Right lobe of liver (tissue), 6 donors: Measurements from ENCODE around the gene EMILIN3. TPM values are rescaled to one million over a fixed set of nuclear protein-coding genes. Genes with fewer than 3 reads are reported as not detected.
"Not testable (repeated sequence)": the region's sequence is repeated elsewhere in the genome, so short reads cannot be mapped to it uniquely, and the experiment has no call there.

Source experiments
- ATAC-seq, 4 donors: fragments of 200-7000 bp; cut with Tn5 transposase; one replicate each; pipeline ENCODE4 v1.9.1; 2020; ENCODE audit warnings: mild to moderate bottlenecking in 4 of 4, moderate library complexity in 4 of 4
- DNase-seq, 3 donors: peaks; one replicate each; pipeline ENCODE4 v3.0.0-alpha.2; 2020
- H3K27ac ChIP-seq, 3 donors: fragments of 200-600 bp; one replicate each; pipeline ENCODE4 v1.8.0; 2022
- H3K27me3 ChIP-seq, 2 donors: fragments of 200-600 bp; one replicate each; pipeline ENCODE4 v1.8.0; 2022
- H3K36me3 ChIP-seq, 4 donors: fragments of 200-600 bp; sonication (generic) in 1 of 4; one replicate each; pipeline versions ENCODE4 v1.5.1 to v1.8.0; 2017 to 2022; ENCODE audit warnings: control low read depth in 1 of 4
- H3K4me1 ChIP-seq, 4 donors: fragments of 200-600 bp; sonication (generic) in 1 of 4; one replicate each; pipeline versions ENCODE4 v1.5.1 to v1.8.0; 2017 to 2022; ENCODE audit warnings: control low read depth in 1 of 4
- H3K4me3 ChIP-seq, 3 donors: fragments of 200-600 bp; one replicate each; pipeline ENCODE4 v1.8.0; 2022
- H3K9me3 ChIP-seq, 4 donors: fragments of 200-600 bp; sonication (generic) in 1 of 4; one replicate each; pipeline versions ENCODE4 v1.5.1 to v1.8.0; 2017 to 2022; ENCODE audit warnings: control low read depth in 1 of 4
- CTCF ChIP-seq, 4 donors: fragments of 200-600 bp in 3 of 4; fragments of 450-650 bp in 1 of 4; IDR thresholded peaks; one replicate each; pipeline versions ENCODE4 v1.5.1 to v1.8.0; 2016 to 2022; ENCODE audit warnings: antibody characterized with exemption in 4 of 4, mild to moderate bottlenecking in 2 of 4
- POLR2A ChIP-seq: fragments of 450-650 bp; IDR thresholded peaks from one replicate; pipeline ENCODE4 v1.6.1; 2017; ENCODE audit warnings: antibody characterized with exemption, mild to moderate bottlenecking
- WGBS: methylation state at CpG from one replicate; pipeline ENCODE4 v1.1.6; 2018; ENCODE audit warnings: low coverage, low lambda C conversion rate; ENCODE audit not compliant: insufficient coverage; ENCODE audit errors: missing lambda C conversion rate; 5-methylcytosine and 5-hydroxymethylcytosine counted together
- intact Hi-C, 2 donors: fragments of 100-400 bp; cut with DNase I; formaldehyde crosslinking; loops; one replicate each; pipeline versions ENCODE4 v1.11.2 to v1.14.1; 2022
- total RNA-seq, 6 experiments: library from RNA; depleted of rRNA in 2 of 6; stranded (reverse); fragments of >200 nt in 2 of 6; fragmentation: NEBNext Ultra II Directional in 3 of 6; extraction: Animal tissue kit (Norgen Biotek cat#: 25700) in 3 of 6; gene quantifications; one replicate each; pipeline versions ENCODE4 v1.1.0 to v1.2.4, GENCODE V29; 2016 to 2023
- donor health status: DM: no; HTN: yes; CAD: no.
- donor health status: DM: no; HTN: no; CAD: no.
- donor health status: DM: no; HTN: no; CAD: no.
- donor health status: DM: no; HTN: yes; CAD: no.
- donor health status: DM: no; HTN: yes; CAD: no.

EMILIN3 gene
- total RNA-seq, 6 experiments from 2014 or later, result 0.07 to 0.09 (median 0.07) TPM; not detected in 3

GRCh38 chr20:41316602-41317545 is 49.7 kb downstream of the EMILIN3 start:
- 5% methylated on average over 7 of the region's 66 CpGs for WGBS
- TF ChIP-seq CTCF (IDR thresholded peaks at IDR 0.05), result no peak
- peak; percentile 48 for TF ChIP-seq POLR2A
- H3K27ac ChIP-seq, result peak overlapping the region; percentile 80 to 86 (median 80)
- peak; percentile 87 to 91 (median 89) for DNase-seq
- no peaks in the 10 kb centered on the region for H3K9me3 ChIP-seq
- H3K4me3 ChIP-seq, result peak overlapping the region; percentile 53 to 84 (median 78)
- no peaks in the 10 kb centered on the region for H3K36me3 ChIP-seq
- peak; percentile 56 to 69 (median 66) for ATAC-seq
- peaks cover 0 to 43% (median 10%) of the 10 kb centered on the region in 4 donors for H3K4me1 ChIP-seq
- no peaks in the 10 kb centered on the region for H3K27me3 ChIP-seq
- intact Hi-C loops, result no loop called here

- ATAC-seq, result peak; percentile 35 to 55 (median 36)
These were observed 50.6 kb downstream of the EMILIN3 start for GRCh38 chr20:41316051-41316450.

GRCh38 chr20:41314386-41314785 is 52.2 kb downstream of the EMILIN3 start:
- no peak for TF ChIP-seq CTCF (IDR thresholded peaks at IDR 0.05)
- no peak for TF ChIP-seq POLR2A
- Histone ChIP-seq H3K27ac (no peak overlapping the region), H3K9me3 (no peaks in the 10 kb centered on the region), H3K4me3 (no peak overlapping the region), H3K4me1 (peaks cover 0 to 31% (median 14%) of the 10 kb centered on the region in 4 donors), H3K36me3 (no peaks in the 10 kb centered on the region), H3K27me3 (no peaks in the 10 kb centered on the region)
- WGBS, result 66% methylated on average over 2 of the region's 2 CpGs
- ATAC-seq, result no peak
- no peak for DNase-seq
- intact Hi-C loops, result no loop called here

More at GRCh38 chr20:41316051-41316450, 50.6 kb downstream of the EMILIN3 start:
- TF ChIP-seq POLR2A (peak; percentile 64), CTCF (IDR thresholded peaks at IDR 0.05) (no peak)
- peak overlapping the region; percentile 1 to 84 (median 78) for H3K4me3 ChIP-seq
- peak in 1 of 3 donors; percentile 54 for DNase-seq
- peak overlapping the region; percentile 80 to 86 (median 80) for H3K27ac ChIP-seq
- no peaks in the 10 kb centered on the region for H3K9me3 ChIP-seq
- H3K4me1 ChIP-seq, result peaks cover 0 to 36% (median 10%) of the 10 kb centered on the region in 4 donors
- intact Hi-C loops, result no loop called here
- no peaks in the 10 kb centered on the region for H3K27me3 ChIP-seq
- 45% methylated on average over 6 of the region's 6 CpGs for WGBS
- H3K36me3 ChIP-seq, result no peaks in the 10 kb centered on the region

- H3K36me3 ChIP-seq, DNase-seq, H3K27me3 ChIP-seq, H3K27ac ChIP-seq, intact Hi-C loops, H3K4me3 ChIP-seq, ATAC-seq, H3K9me3 ChIP-seq: not testable (repeated sequence)
- H3K4me1 ChIP-seq, result peaks cover 0 to 40% (median 17%) of the 10 kb centered on the region in 4 donors
- 91% methylated on average over 4 of the region's 6 CpGs for WGBS
These were observed 54.6 kb downstream of the EMILIN3 start for GRCh38 chr20:41312009-41312408.

Other genes with a start within 250 kb of the EMILIN3 start
- 10 to 100 TPM in 5 of 6 experiments, 1 to 10 TPM in 1; 9.5 to 22.6 (median 16.6) TPM for gene PLCG1, start 229.3 kb downstream of the EMILIN3 start, total RNA-seq
- 10 to 100 TPM; 17.6 to 47.4 (median 26.2) TPM for gene ZHX3, start 49.1 kb downstream of the EMILIN3 start, total RNA-seq
- 10 to 100 TPM in 5 of 6 experiments, 1 to 10 TPM in 1; 8.4 to 44.7 (median 23.4) TPM for gene LPIN3, start 26.0 kb downstream of the EMILIN3 start, total RNA-seq